Thoracic aorta (tissue), 2 donors: Measurements from ENCODE around the gene OR51M1. TPM values are rescaled to one million over a fixed set of nuclear protein-coding genes. Genes with fewer than 3 reads are reported as not detected.

Experiments
- ATAC-seq: fragments of 150-250 bp; one replicate; pipeline ENCODE4 v1.8.0; 2017; ENCODE audit warnings: low read depth; ENCODE audit not compliant: insufficient number of reproducible peaks, low FRiP score
- DNase-seq: peaks from one replicate; pipeline ENCODE4 v3.0.0-alpha.2; 2020; ENCODE audit warnings: low spot score
- H3K27ac ChIP-seq, 2 donors: fragments of 200-600 bp; sonication (generic); 1 replicate in 1 of 2; 2 replicates in 1 of 2; pipeline ENCODE4 v1.5.1; 2016; ENCODE audit warnings: mild to moderate bottlenecking in 2 of 2, moderate library complexity in 2 of 2
- H3K27me3 ChIP-seq: fragments of 200-600 bp; sonication (generic); replicated peaks from 2 replicates; pipeline ENCODE4 v1.6.0; 2016; ENCODE audit warnings: mild to moderate bottlenecking; ENCODE audit not compliant: insufficient read depth
- H3K36me3 ChIP-seq: fragments of 200-600 bp; sonication (generic); one replicate; pipeline ENCODE4 v1.5.1; 2016
- H3K4me1 ChIP-seq, 2 donors: fragments of 200-600 bp; sonication (generic); 1 replicate in 1 of 2; 2 replicates in 1 of 2; pipeline versions ENCODE4 v1.5.1 to v1.6.0; 2016; ENCODE audit warnings: low read depth in 2 of 2, mild to moderate bottlenecking in 1 of 2; ENCODE audit not compliant: control insufficient read depth in 1 of 2
- H3K4me3 ChIP-seq: fragments of 200-600 bp; sonication (generic); 2 replicates; pipeline ENCODE4 v1.5.1; 2016; ENCODE audit warnings: mild to moderate bottlenecking
- H3K9me3 ChIP-seq: fragments of 200-600 bp; sonication (generic); 2 replicates; pipeline ENCODE4 v1.5.1; 2016
- total RNA-seq, 2 donors: library from RNA; depleted of rRNA; stranded (reverse); fragments of >200 nt; gene quantifications; one replicate each; pipeline versions ENCODE4 v1.1.0 to v1.2.3, GENCODE V29; 2016
- TF ChIP-seq, protein P1 (sequence below): fragments of 200-600 bp; sonication (generic); IDR thresholded peaks from one replicate; pipeline ENCODE4 v1.5.1; 2019; ENCODE audit warnings: antibody characterized with exemption

Gene OR51M1
- total RNA-seq, 2 donors from 2014 or later = not detected

DNA sequence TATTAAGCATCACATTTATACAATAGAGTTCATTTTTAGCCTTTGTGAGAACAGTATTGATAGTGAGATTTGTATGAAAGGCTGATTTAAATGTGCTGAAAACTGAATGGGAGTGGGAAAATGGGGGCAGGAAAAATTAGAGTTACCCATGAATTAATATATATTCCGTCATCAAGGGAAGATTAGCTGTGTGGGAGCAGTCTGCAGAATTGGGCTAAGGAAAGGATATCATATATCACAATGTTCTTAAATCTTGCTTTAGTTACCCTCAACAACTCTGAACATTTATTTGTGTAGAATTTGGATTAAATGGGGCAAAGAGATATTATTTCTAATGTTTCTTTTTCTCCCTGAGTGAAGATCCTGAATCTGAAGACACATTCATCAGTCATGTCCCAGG is 38.2 kb downstream of the OR51M1 start, which contains the start of gene OR51Q1:
Gene OR51Q1, plus strand, starts transcription at position 301 of the 400 bp plus-strand sequence. Its CDS starts 90 bp downstream, at position 391.
- Histone ChIP-seq H3K9me3 (no peaks in the 10 kb centered on the region), H3K4me3 (no peak within 1 kb of the TSS), H3K4me1 (no peaks in the 10 kb centered on the region), H3K36me3 (no peaks in the 10 kb centered on the region), H3K27me3 (no peaks in the 10 kb centered on the region), H3K27ac (no peak within 1 kb of the TSS)
- TF ChIP-seq, protein P1, sequence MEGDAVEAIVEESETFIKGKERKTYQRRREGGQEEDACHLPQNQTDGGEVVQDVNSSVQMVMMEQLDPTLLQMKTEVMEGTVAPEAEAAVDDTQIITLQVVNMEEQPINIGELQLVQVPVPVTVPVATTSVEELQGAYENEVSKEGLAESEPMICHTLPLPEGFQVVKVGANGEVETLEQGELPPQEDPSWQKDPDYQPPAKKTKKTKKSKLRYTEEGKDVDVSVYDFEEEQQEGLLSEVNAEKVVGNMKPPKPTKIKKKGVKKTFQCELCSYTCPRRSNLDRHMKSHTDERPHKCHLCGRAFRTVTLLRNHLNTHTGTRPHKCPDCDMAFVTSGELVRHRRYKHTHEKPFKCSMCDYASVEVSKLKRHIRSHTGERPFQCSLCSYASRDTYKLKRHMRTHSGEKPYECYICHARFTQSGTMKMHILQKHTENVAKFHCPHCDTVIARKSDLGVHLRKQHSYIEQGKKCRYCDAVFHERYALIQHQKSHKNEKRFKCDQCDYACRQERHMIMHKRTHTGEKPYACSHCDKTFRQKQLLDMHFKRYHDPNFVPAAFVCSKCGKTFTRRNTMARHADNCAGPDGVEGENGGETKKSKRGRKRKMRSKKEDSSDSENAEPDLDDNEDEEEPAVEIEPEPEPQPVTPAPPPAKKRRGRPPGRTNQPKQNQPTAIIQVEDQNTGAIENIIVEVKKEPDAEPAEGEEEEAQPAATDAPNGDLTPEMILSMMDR = no peak
- DNase-seq (no peak), ATAC-seq (no peak)

DNA sequence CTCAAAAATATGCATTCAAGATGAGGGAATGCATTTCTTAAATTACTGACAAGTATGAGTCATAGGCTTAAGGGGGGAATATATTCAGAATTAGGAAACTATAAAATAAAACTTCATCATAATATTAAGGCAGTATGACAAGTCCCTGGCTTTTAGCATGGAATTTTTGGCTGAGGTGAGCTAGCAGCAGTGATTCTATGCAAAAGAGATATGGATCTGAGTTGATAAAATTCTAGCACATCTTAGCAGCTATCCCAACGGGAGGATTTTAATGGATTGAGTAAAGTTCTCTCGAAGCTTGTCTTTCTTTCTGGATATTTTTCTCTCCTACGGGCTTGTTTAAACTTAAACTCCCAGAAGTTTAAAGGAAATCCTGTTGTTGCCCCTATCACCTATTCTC is 39.5 kb downstream of the OR51M1 start:
- TF ChIP-seq, protein P1 = no peak
- Histone ChIP-seq H3K27ac (no peak overlapping the region), H3K9me3 (no peaks in the 10 kb centered on the region), H3K36me3 (no peaks in the 10 kb centered on the region), H3K27me3 (no peaks in the 10 kb centered on the region), H3K4me1 (no peaks in the 10 kb centered on the region), H3K4me3 (no peak overlapping the region)
- DNase-seq (no peak), ATAC-seq (no peak)

GRCh38 chr11:5441414-5441813 is 57.8 kb downstream of the OR51M1 start, which contains the start of gene OR51I1:
Gene OR51I1, minus strand, starts transcription at chr11:5441514. Its CDS starts 0 bp downstream, at chr11:5441514.
- ATAC-seq = no peak
- TF ChIP-seq, protein P1 = no peak

More at GRCh38 chr11:5441414-5441813, 57.8 kb downstream of the OR51M1 start, which contains the start of gene OR51I1:
- H3K4me3 ChIP-seq = no peak within 1 kb of the TSS
- H3K9me3 ChIP-seq = no peaks in the 10 kb centered on the region
- no peaks in the 10 kb centered on the region for H3K36me3 ChIP-seq
- H3K27me3 ChIP-seq = no peaks in the 10 kb centered on the region
- DNase-seq = no peak
- H3K4me1 ChIP-seq = no peaks in the 10 kb centered on the region
- no peak within 1 kb of the TSS for H3K27ac ChIP-seq

Other genes with a start within 250 kb of the OR51M1 start
- gene OR52A5, start 245.5 kb upstream of the OR51M1 start, total RNA-seq = not detected
- gene OR52A1, start 229.1 kb upstream of the OR51M1 start, total RNA-seq = not detected
- gene OR51V1, start 183.1 kb upstream of the OR51M1 start, total RNA-seq = not detected
- 100 to 1,000 TPM in 1 of 2 donors, 10 to 100 TPM in 1; 10.2 to 257 TPM for gene HBB, start 156.7 kb upstream of the OR51M1 start, total RNA-seq
- not detected for gene HBD, start 149.3 kb upstream of the OR51M1 start, total RNA-seq
- not detected for gene HBG1, start 134.0 kb upstream of the OR51M1 start, total RNA-seq
- not detected for gene HBG2, start 129.0 kb upstream of the OR51M1 start, total RNA-seq
- gene HBE1, start 113.9 kb upstream of the OR51M1 start, total RNA-seq = not detected
- gene OR51B4, start 81.9 kb upstream of the OR51M1 start, total RNA-seq = not detected
- gene OR51B2, start 59.5 kb upstream of the OR51M1 start, total RNA-seq = not detected
- 1 to 10 TPM in 1 of 2 donors, under 1 TPM in 1; 0.49 to 4.2 TPM for gene OR51B5, start 40.3 kb upstream of the OR51M1 start, total RNA-seq
- not detected for gene OR51B6, start 32.3 kb upstream of the OR51M1 start, total RNA-seq
- not detected for gene OR51Q1, start 38.3 kb downstream of the OR51M1 start, total RNA-seq
- not detected for gene OR51I1, start 57.7 kb downstream of the OR51M1 start, total RNA-seq
- gene OR51I2, start 65.5 kb downstream of the OR51M1 start, total RNA-seq = not detected
- not detected for gene OR52D1, start 104.9 kb downstream of the OR51M1 start, total RNA-seq
- gene UBQLN3, start 126.1 kb downstream of the OR51M1 start, total RNA-seq = 1 to 10 TPM in 1 of 2 donors, under 1 TPM in 1; 0.63 to 1.5 TPM
- gene UBQLNL, start 132.9 kb downstream of the OR51M1 start, total RNA-seq = 1 to 10 TPM in 1 of 2 donors, under 1 TPM in 1; 0.56 to 1.4 TPM
- gene OR52H1, start 164.7 kb downstream of the OR51M1 start, total RNA-seq = 1 to 10 TPM in 1 of 2 donors, under 1 TPM in 1; 0.81 to 2.0 TPM
- gene OR52B6, start 197.1 kb downstream of the OR51M1 start, total RNA-seq = not detected
- gene TRIM6, start 212.8 kb downstream of the OR51M1 start, total RNA-seq = 1 to 10 TPM; 3.0 to 6.5 TPM
- gene TRIM34, start 241.2 kb downstream of the OR51M1 start, total RNA-seq = 1 to 10 TPM; 6.9 to 7.7 TPM